HG02943 (cell line): Measurements from ENCODE around the gene RUNDC3A.
"Not testable (repeated sequence)": the region's sequence is repeated elsewhere in the genome, so short reads cannot be mapped to it uniquely, and the experiment has no call there.

Experiments used
- ATAC-seq: cut with Tn5 transposase; IDR thresholded peaks from one replicate; pipeline ENCODE4 v1.9.1; 2021; ENCODE audit warnings: mild to moderate bottlenecking, low read depth, moderate library complexity; ENCODE audit not compliant: unreplicated experiment

Gene RUNDC3A

GRCh38 chr17:44355642-44356099 is 47.3 kb downstream of the RUNDC3A start:
- ATAC-seq, result no peak

DNA sequence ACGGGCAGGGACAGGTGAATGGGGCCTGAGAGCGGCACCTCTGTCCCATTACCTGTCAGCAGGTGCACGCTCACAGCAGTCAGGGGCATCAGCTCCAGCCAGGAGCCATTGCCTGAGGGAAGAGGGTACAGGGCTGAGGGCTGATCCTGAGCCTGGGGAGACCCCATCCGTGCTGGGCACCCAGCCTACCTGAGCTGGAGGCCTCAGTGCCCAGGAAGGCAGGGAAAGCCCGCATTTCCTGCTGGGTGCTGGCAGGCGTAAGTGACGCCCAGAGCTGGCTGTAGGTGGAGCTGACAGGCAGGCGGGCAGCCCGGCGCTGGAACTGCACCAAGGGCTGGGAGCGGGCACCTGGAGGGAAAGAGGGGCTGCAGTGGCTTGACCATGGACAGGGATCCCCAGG is 47.8 kb downstream of the RUNDC3A start:
- ATAC-seq, result no peak

DNA sequence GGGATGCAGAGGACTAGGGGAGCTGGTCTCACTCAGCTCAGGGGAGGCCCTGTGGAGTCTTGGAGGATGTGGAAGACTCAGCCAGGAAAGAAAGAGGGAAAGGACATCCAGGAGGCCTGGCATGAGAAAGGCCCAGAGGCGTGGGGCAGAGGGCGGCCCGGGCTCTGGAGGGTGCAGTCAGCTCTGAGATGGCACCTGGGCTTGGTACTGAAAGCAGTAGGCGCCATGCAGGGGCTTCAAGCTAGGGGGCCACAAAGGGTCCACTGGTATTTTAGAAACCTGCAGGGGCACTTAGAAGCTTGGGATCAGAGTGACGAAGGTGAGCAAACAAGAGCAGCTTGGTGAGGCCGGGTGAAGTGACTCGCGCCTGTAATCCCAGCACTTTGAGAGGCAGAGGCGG is 49.7 kb downstream of the RUNDC3A start:
- ATAC-seq, result no peak

- no peak for ATAC-seq
Measured at GRCh38 chr17:44359006-44359405, 50.6 kb downstream of the RUNDC3A start.

DNA sequence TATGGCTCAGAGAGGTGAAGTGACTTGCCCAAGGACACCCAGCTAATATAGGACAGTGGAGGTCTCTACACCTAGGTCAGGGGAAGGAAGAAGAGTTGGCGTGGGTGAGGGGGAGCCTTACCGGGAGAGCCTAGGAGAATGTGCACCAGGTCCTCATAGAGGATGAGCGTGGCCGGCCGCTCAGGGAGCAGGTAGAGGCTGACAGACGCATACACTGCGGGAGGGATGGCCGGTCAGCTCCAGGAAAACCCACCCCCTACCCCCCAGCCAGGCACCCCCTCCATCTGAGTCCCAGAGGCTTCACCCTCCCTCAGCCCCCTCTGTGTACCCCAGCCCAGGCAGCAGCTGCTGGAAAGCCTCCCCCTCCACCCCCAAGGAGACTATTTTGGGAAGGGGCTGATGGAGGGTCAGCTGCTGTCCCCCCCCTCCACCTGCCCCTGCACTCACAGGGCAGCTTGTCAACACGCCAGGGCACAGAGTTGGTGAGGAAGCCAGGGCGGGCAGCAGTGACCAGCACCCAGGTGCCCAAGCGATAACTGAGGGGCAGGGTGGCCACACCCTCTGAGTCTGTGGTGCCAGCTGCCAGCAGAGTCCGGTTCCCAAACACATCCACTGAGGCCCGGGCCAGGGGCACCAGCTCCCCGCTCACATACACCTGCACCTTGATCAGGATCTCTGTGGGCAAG is 51.2 kb downstream of the RUNDC3A start:
- no peak for ATAC-seq

DNA sequence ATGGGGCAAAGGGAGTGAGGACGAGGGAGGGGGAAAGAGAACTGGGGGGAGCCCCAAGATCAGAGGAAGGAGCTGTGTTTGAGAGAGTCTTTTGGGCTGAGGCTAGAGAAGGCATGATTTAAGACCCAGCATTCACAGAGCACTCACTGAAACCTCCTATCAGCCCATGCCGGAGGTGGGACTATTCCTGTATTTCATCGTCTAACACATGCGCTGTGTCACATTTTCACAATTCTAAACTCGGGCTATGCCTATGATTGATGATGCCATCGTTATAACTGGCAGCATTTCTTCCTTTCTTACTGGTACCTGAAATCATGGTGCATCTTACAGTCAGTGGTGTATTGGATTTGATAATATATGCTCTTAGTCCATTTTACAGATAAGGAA is 51.7 kb downstream of the RUNDC3A start:
- no peak for ATAC-seq

DNA sequence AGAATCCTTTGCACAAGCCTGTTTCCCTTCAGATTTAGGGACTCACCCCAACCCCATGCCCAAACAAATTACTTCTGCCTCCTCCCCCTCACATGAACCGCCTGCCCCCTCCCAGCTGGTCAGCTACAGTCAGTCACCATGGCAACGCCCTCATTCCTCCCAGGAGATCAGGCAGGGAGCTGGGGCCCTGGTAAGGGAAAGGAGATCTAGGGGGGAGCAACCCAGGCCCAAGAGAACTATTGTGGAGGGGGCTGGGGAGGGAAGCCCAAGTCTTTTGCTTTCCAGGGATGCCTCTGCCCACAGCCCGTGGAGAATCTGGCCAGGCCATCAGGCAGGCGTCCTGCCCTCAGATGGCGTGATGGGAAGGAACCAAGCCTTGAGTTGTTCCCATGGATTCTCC is 52.4 kb downstream of the RUNDC3A start:
- no peak for ATAC-seq

DNA sequence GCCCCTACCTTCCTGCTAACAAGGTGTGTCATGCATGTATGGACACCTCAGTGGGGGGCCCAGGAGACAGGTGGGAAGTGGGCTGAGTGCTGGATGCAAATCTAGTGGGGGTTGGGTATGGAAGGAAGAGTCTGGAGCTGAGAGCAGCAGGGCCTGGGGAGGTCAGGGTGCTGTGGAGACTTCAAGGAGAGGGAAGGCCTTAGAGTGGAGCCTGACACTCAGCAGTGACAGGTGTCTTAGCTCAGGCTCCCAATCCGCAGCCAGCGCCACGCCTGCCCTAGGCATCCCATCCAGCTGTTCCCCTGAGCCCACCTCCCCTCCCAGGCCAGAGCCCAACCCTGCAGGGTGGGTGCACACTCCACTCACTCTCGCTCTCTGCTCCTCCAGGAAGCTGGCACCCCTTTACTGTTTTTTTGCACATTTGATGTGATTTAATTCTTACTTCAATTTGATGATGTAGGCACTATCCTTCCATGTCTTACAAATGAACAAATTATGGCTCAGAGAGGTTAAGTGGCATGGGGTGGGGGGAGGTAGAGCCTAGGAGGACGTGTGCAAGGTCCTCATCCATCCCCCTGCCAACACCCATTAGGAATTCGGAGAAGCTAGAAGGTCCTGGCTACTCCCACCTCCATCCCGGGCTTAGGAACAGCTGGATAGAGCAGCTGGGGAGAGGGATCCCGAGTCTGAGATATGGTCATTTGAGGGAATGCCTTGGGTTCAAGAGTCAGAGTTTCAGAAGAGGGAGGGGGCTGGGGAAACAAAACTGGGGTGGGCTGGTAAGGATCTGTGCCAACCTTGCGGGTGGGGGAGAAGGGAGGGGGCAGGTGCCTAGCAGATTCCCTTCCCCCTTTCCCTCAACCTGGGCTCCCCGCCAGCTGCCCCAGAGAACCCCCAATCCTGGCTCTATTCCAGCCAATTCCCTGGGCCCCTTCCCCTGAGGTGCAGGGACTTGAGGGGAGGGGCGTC is 53.2 kb downstream of the RUNDC3A start:
- no peak for ATAC-seq

GRCh38 chr17:44362459-44362948 is 54.1 kb downstream of the RUNDC3A start:
- ATAC-seq, result no peak

DNA sequence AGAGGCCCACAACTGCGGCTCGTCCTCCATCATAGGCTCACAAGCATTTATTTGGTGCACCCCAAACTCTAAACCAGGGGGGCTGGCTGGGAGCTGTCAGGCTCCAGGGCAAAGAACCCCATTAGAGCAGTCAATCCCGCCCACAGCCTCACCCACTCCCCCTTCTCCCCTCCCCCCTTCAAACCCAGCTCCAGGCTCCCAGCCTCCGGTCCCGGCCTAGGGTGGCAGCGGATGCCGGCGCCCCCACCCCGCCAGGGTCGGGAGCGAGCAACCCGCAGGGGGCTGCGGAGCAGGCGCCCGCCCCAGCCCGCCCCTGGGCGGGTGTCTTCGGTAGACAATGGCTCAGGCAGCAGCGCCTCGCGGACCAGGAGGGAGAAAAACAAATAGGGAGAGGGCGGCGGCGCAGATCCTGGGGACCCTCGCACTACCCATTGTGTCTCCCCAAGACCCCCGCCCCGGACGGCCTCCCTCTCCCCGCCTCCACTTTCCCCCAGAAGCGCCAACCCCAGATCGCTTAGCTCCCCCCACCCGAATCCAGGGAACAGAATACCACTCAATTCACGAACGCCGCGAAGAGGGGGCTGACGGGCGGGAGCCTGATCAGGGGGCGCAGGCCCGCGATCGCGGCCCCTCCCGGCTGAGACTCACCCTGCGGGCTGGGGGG is 54.7 kb downstream of the RUNDC3A start:
- no peak for ATAC-seq

GRCh38 chr17:44363613-44364159 is 55.3 kb downstream of the RUNDC3A start, which contains the start of gene FAM171A2:
FAM171A2 (minus strand) TSS chr17:44363853; CDS start chr17:44363714, 139 bp downstream.
- no peak for ATAC-seq

DNA sequence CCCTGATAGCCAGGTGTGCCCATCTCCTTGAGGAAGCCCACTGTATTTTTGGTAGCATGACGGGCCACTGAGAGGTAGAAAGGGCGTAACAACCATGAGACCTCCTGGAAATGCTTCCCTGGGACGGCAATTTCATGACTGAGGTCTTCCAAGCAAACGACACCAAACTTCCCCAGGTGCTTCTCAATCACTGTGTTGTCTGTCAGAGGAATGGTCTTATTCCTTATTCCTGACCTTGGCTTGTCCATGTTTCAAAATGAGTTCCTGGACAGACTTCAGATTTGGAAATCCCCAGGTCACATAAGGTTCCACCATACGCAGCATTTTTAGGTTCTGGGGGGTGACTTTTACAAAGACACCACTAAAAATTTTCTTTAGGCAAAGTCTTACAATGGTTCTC is 56.6 kb downstream of the RUNDC3A start:
- ATAC-seq, result not testable (repeated sequence)

- no peak for ATAC-seq
Measured at GRCh38 chr17:44367231-44367979, 59.0 kb downstream of the RUNDC3A start.
